H9 (cell line): Measurements from ENCODE around the gene TAF9. TPM values are rescaled to one million over a fixed set of nuclear protein-coding genes. Genes with fewer than 3 reads are reported as not detected.

Source experiments
- DNase-seq: peaks from one replicate; pipeline ENCODE4 v3.0.0-alpha.2; 2017
- H2AFZ ChIP-seq: one replicate; pipeline ENCODE4 v1.6.1; 2013; ENCODE audit warnings: mild to moderate bottlenecking, low read length, control low read depth, moderate library complexity
- H2AK5ac ChIP-seq: 2 replicates; pipeline ENCODE4 v1.6.1; 2013; ENCODE audit warnings: low read length, control low read depth, mixed read lengths; ENCODE audit not compliant: insufficient read length
- H2BK120ac ChIP-seq: one replicate; pipeline ENCODE4 v1.6.1; 2013; ENCODE audit warnings: low read depth, mild to moderate bottlenecking, low read length, control low read depth, inconsistent platforms; ENCODE audit not compliant: poor library complexity, severe bottlenecking
- H2BK12ac ChIP-seq: 2 replicates; pipeline ENCODE4 v1.6.1; 2013; ENCODE audit warnings: low read length, control low read depth, mixed read lengths, low read depth; ENCODE audit not compliant: insufficient read length
- H2BK15ac ChIP-seq: 2 replicates; pipeline ENCODE4 v1.6.1; 2013; ENCODE audit warnings: low read depth, low read length, control low read depth
- H2BK20ac ChIP-seq: one replicate; pipeline ENCODE4 v1.6.1; 2013; ENCODE audit warnings: low read depth, mild to moderate bottlenecking, low read length, control low read depth, inconsistent platforms; ENCODE audit not compliant: poor library complexity, severe bottlenecking
- H2BK5ac ChIP-seq: 2 replicates; pipeline ENCODE4 v1.6.1; 2013; ENCODE audit warnings: low read length, control low read depth, mixed read lengths; ENCODE audit not compliant: insufficient read length
- H3K14ac ChIP-seq: 2 replicates; pipeline ENCODE4 v1.6.1; 2013; ENCODE audit warnings: low read length, control low read depth; ENCODE audit not compliant: insufficient read depth
- H3K18ac ChIP-seq: 2 replicates; pipeline ENCODE4 v1.6.1; 2013; ENCODE audit warnings: low read depth, mild to moderate bottlenecking, mixed read lengths, low read length, control low read depth; ENCODE audit not compliant: insufficient read length
- H3K23ac ChIP-seq: 2 replicates; pipeline ENCODE4 v1.6.1; 2013; ENCODE audit warnings: low read length, control low read depth, mixed read lengths, low read depth; ENCODE audit not compliant: insufficient read length
- H3K23me2 ChIP-seq: 2 replicates; pipeline ENCODE4 v1.6.1; 2013; ENCODE audit warnings: low read depth, mild to moderate bottlenecking, mixed read lengths, low read length, control low read depth; ENCODE audit not compliant: insufficient read length, poor library complexity, severe bottlenecking
- H3K27ac ChIP-seq: 2 replicates; pipeline ENCODE4 v1.5.1; 2013; ENCODE audit warnings: low read length, control low read depth, mixed read lengths, low read depth; ENCODE audit not compliant: insufficient read length
- H3K27me3 ChIP-seq: 2 replicates; pipeline ENCODE4 v1.6.1; 2013; ENCODE audit warnings: low read length, control low read depth, inconsistent platforms; ENCODE audit not compliant: insufficient read depth
- H3K4ac ChIP-seq: 2 replicates; pipeline ENCODE4 v1.6.1; 2013; ENCODE audit warnings: low read depth, mild to moderate bottlenecking, control low read depth, inconsistent platforms, low read length, moderate library complexity
- H3K4me1 ChIP-seq: 2 replicates; pipeline ENCODE4 v1.6.1; 2013; ENCODE audit warnings: low read length, control low read depth, inconsistent platforms; ENCODE audit not compliant: insufficient read depth
- H3K4me2 ChIP-seq: 2 replicates; pipeline ENCODE4 v1.6.1; 2013; ENCODE audit warnings: low read length, control low read depth, mixed read lengths; ENCODE audit not compliant: insufficient read length, insufficient read depth
- H3K56ac ChIP-seq: 2 replicates; pipeline ENCODE4 v1.6.1; 2013; ENCODE audit warnings: low read depth, mild to moderate bottlenecking, mixed read lengths, low read length, control low read depth; ENCODE audit not compliant: insufficient read length
- H3K79me1 ChIP-seq: 2 replicates; pipeline ENCODE4 v1.6.1; 2013; ENCODE audit warnings: low read depth, mild to moderate bottlenecking, moderate library complexity, low read length, control low read depth, inconsistent platforms; ENCODE audit not compliant: insufficient read depth, poor library complexity, severe bottlenecking
- H3K79me2 ChIP-seq: 2 replicates; pipeline ENCODE4 v1.6.1; 2013; ENCODE audit warnings: low read length, control low read depth, inconsistent platforms; ENCODE audit not compliant: insufficient read depth
- H3K9ac ChIP-seq: 2 replicates; pipeline ENCODE4 v1.6.1; 2013; ENCODE audit warnings: low read length, control low read depth, mixed read lengths; ENCODE audit not compliant: insufficient read length; ENCODE audit errors: extremely low read depth
- H3K9me3 ChIP-seq: one replicate; pipeline ENCODE4 v1.6.1; 2013; ENCODE audit warnings: low read depth, low read length, inconsistent platforms; ENCODE audit not compliant: control insufficient read depth
- H3T11ph ChIP-seq: one replicate; pipeline ENCODE4 v1.6.1; 2013; ENCODE audit warnings: mild to moderate bottlenecking, low read length, control low read depth, inconsistent platforms
- H4K20me1 ChIP-seq: one replicate; pipeline ENCODE4 v1.6.1; 2013; ENCODE audit not compliant: control insufficient read depth, insufficient read length, insufficient read depth
- H4K5ac ChIP-seq: 2 replicates; pipeline ENCODE4 v1.6.1; 2013; ENCODE audit warnings: low read depth, mild to moderate bottlenecking, mixed read lengths, low read length, control low read depth; ENCODE audit not compliant: insufficient read length
- H4K8ac ChIP-seq: replicated peaks from 2 replicates; pipeline ENCODE4 v1.6.1; 2013; ENCODE audit warnings: low read length, control low read depth, mixed read lengths, low read depth; ENCODE audit not compliant: insufficient read length
- H4K91ac ChIP-seq: 2 replicates; pipeline ENCODE4 v1.6.1; 2013; ENCODE audit warnings: low read depth, mild to moderate bottlenecking, moderate library complexity, mixed read lengths, low read length, control low read depth; ENCODE audit not compliant: insufficient read length
- H3K27ac Mint-ChIP-seq, 3 experiments: 2 replicates in 2 of 3; 3 replicates in 1 of 3; pipeline ENCODE4 v1.8.0; 2020 to 2021; ENCODE audit warnings: mixed read lengths in 3 of 3, mild to moderate bottlenecking in 1 of 3, moderate library complexity in 1 of 3
- H3K27me3 Mint-ChIP-seq: 2 replicates; pipeline ENCODE4 v1.8.0; 2021; ENCODE audit warnings: low read depth, mild to moderate bottlenecking, moderate library complexity, mixed read lengths
- H3K36me3 Mint-ChIP-seq, 3 experiments: 2 replicates in 2 of 3; 3 replicates in 1 of 3; pipeline ENCODE4 v1.8.0; 2020 to 2021; ENCODE audit warnings: low read depth in 3 of 3, mixed read lengths in 3 of 3; ENCODE audit not compliant: insufficient read depth in 1 of 3
- H3K4me1 Mint-ChIP-seq, 2 experiments: 2 replicates each; pipeline ENCODE4 v1.8.0; 2020; ENCODE audit warnings: mixed read lengths in 2 of 2
- H3K4me3 Mint-ChIP-seq, 2 experiments: 2 replicates in 1 of 2; 3 replicates in 1 of 2; pipeline ENCODE4 v1.8.0; 2020 to 2021; ENCODE audit warnings: mild to moderate bottlenecking in 2 of 2, mixed read lengths in 2 of 2, moderate library complexity in 1 of 2
- H3K9me3 Mint-ChIP-seq, 2 experiments: 2 replicates in 1 of 2; 3 replicates in 1 of 2; pipeline ENCODE4 v1.8.0; 2020; ENCODE audit warnings: mild to moderate bottlenecking in 2 of 2, mixed read lengths in 2 of 2, moderate library complexity in 1 of 2
- WGBS: extraction: QIAGEN DNeasy Blood & Tissue Kit; methylation state at CpG from one replicate; pipeline ENCODE4 v1.1.7; 2013; ENCODE audit warnings: missing lambda C conversion rate, low lambda C conversion rate, mixed read lengths; ENCODE audit not compliant: insufficient read length; ENCODE audit errors: extremely low coverage; 5-methylcytosine and 5-hydroxymethylcytosine counted together
- total RNA-seq: library from RNA; stranded (reverse); gene quantifications from 2 replicates; pipeline ENCODE4 v1.2.1, GENCODE V29; 2021
- TF ChIP-seq, protein P1 (sequence below): fragments of 200-600 bp; sonication (generic); conservative IDR thresholded peaks from 3 replicates; pipeline ENCODE4 v1.8.0; 2021; ENCODE audit warnings: antibody characterized with exemption, mild to moderate bottlenecking

The TAF9 gene
- total RNA-seq, 1 experiment from 2014 or later = 85.0 TPM

DNA sequence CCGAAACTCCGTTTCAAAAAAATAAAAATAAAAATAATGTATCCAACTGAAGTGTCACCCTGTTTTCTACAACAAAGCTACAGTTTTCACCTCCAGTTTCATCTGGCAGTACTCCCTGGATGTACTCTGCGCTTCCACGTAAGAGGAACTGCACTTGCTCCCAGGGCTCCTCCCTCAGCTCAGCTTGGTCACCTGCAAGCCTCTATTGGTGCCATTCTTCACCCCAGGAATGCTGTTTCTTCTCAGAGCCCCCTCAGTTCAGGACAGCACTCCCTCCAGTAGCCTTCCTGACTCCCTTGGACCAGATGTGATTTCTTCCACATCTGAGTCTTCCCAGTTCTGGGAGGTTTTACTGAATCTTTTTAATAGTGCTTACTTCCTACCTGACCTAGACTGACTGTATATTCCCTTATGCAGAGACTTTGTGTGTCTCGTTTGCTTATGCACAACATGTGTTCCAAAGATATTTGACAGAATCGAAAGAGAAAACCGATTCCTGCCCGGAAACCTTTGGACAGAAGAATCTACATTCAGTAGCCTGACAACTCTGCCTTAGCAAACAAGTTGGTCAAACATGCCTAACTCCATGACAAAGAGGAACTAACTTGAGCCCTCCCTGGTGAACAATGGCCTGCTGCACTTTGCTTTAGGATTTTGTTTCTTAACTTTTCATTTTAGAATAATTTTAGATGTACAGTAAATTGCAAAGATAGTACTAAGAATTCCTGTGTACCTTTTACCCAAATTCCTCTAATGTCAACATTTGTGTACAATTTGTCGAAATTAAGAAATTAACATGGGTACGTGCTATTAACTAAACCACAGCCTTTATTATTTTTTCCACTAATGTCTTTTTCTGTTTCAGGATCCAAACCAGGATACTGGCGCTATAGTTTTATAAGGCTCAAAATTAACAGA lies 37.5 kb downstream of the TAF9 start:
- Histone ChIP-seq H3K56ac (no peak overlapping the region), H3T11ph (no peak overlapping the region), H3K9ac (no peak overlapping the region), H2AFZ (no peak overlapping the region), H3K9me3 (no peaks in the 10 kb centered on the region), H4K91ac (no peak overlapping the region), H3K23ac (no peak overlapping the region), H3K27me3 (0 out of 2 replicates have a peak, but pooled peaks cover 2% of the 10 kb centered on the region), H2BK5ac (no peak overlapping the region), H3K23me2 (peaks cover 6% of the 10 kb centered on the region), H3K79me2 (no peaks in the 10 kb centered on the region), H4K5ac (no peak overlapping the region), H3K27ac (no peak overlapping the region), H3K14ac (no peak overlapping the region), H2BK20ac (no peak overlapping the region), H3K79me1 (no peaks in the 10 kb centered on the region), H4K8ac (no peak overlapping the region), H3K4ac (no peak overlapping the region), H3K4me2 (no peak overlapping the region), H3K4me1 (no peaks in the 10 kb centered on the region), H3K18ac (no peak overlapping the region), H2BK15ac (no peak overlapping the region), H2AK5ac (no peak overlapping the region), H4K20me1 (no peaks in the 10 kb centered on the region), H2BK120ac (no peak overlapping the region), H2BK12ac (no peak overlapping the region)
- no peak for DNase-seq
- Mint-ChIP-seq H3K27ac (peak overlapping the region in 1 of 3 experiments; percentile 74; a peak in 1 of 7 replicates), H3K36me3 (no peaks in the 10 kb centered on the region; a peak in 1 of 7 replicates), H3K27me3 (peaks cover 11% of the 10 kb centered on the region), H3K4me3 (no peak overlapping the region), H3K9me3 (no peaks in the 10 kb centered on the region), H3K4me1 (peaks cover 6 to 8% of the 10 kb centered on the region in 2 experiments)
- TF ChIP-seq, protein P1, sequence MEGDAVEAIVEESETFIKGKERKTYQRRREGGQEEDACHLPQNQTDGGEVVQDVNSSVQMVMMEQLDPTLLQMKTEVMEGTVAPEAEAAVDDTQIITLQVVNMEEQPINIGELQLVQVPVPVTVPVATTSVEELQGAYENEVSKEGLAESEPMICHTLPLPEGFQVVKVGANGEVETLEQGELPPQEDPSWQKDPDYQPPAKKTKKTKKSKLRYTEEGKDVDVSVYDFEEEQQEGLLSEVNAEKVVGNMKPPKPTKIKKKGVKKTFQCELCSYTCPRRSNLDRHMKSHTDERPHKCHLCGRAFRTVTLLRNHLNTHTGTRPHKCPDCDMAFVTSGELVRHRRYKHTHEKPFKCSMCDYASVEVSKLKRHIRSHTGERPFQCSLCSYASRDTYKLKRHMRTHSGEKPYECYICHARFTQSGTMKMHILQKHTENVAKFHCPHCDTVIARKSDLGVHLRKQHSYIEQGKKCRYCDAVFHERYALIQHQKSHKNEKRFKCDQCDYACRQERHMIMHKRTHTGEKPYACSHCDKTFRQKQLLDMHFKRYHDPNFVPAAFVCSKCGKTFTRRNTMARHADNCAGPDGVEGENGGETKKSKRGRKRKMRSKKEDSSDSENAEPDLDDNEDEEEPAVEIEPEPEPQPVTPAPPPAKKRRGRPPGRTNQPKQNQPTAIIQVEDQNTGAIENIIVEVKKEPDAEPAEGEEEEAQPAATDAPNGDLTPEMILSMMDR = no peak
- WGBS = no CpG with 5 or more reads among the region's 11 CpGs
